Panc1 (cell line): ENCODE measurements around the gene GCN1. TPM values are rescaled to one million over a fixed set of nuclear protein-coding genes. Genes with fewer than 3 reads are reported as not detected.
A peak's percentile ranks its signal among the peaks of the same experiment; 100 is the strongest.

ENCODE experiments used
- ATAC-seq: fragments of 200-7000 bp; cut with Tn5 transposase; 2 replicates; pipeline ENCODE4 v1.9.1; 2020; ENCODE audit warnings: mild to moderate bottlenecking, moderate library complexity
- BruUV-seq: library from RNA; stranded (reverse); fragments of 400-500 nt; replicated peaks from 2 replicates; lab custom pipeline; 2021; lab: Mats Ljungman, UMichigan
- CTCF ChIA-PET: fragments of 300-600 bp; sonication (Branson Sonifier 250); formaldehyde crosslinking; loops from one replicate; lab custom pipeline; 2022; ENCODE audit warnings: antibody characterized with exemption; lab: Charles Lee
- POLR2A ChIA-PET: fragments of 300-600 bp; sonication (Branson Sonifier 250); formaldehyde crosslinking; loops from one replicate; lab custom pipeline; 2022; ENCODE audit warnings: antibody characterized with exemption; lab: Charles Lee
- DNase-seq: peaks from one replicate; pipeline ENCODE4 v3.0.0-alpha.2; 2010; ENCODE audit warnings: low read depth, low spot score
- H3K27ac ChIP-seq: 2 replicates; pipeline ENCODE4 v1.5.1; 2011; ENCODE audit warnings: mild to moderate bottlenecking, low read length, inconsistent platforms
- H3K27me3 ChIP-seq: fragments of 200-500 bp; sonication (Bioruptor generic); 2 replicates; pipeline ENCODE4 v1.6.0; 2014; ENCODE audit warnings: low read length, inconsistent platforms; ENCODE audit not compliant: control insufficient read depth, insufficient read depth
- H3K36me3 ChIP-seq: fragments of 200-500 bp; sonication (Bioruptor generic); 2 replicates; pipeline ENCODE4 v1.5.1; 2014; ENCODE audit warnings: inconsistent platforms, mild to moderate bottlenecking, low read length, moderate library complexity; ENCODE audit not compliant: control insufficient read depth, insufficient read depth
- H3K4me1 ChIP-seq: 2 replicates; pipeline ENCODE4 v1.5.1; 2011; ENCODE audit warnings: inconsistent platforms, mild to moderate bottlenecking, low read length, moderate library complexity; ENCODE audit not compliant: control insufficient read depth, insufficient read depth
- H3K4me3 ChIP-seq, 2 experiments: 2 replicates each; pipeline ENCODE4 v1.5.1; 2011 to 2012; ENCODE audit warnings: low read depth in 2 of 2, low read length in 2 of 2, mild to moderate bottlenecking in 2 of 2, inconsistent platforms in 1 of 2, moderate library complexity in 1 of 2
- H3K9me3 ChIP-seq: fragments of 200-500 bp; sonication (Bioruptor generic); 2 replicates; pipeline ENCODE4 v1.5.1; 2014; ENCODE audit warnings: low read depth, mild to moderate bottlenecking, inconsistent platforms, low read length, moderate library complexity; ENCODE audit not compliant: control insufficient read depth, insufficient read depth
- POLR2AphosphoS5 ChIP-seq: IDR thresholded peaks from 2 replicates; pipeline ENCODE4 v1.6.1; 2012; ENCODE audit warnings: mild to moderate bottlenecking, low read depth, low read length, moderate library complexity
- SIN3A ChIP-seq: IDR thresholded peaks from 2 replicates; pipeline ENCODE4 v1.6.1; 2012; ENCODE audit warnings: low read depth, mild to moderate bottlenecking, low read length, moderate library complexity, borderline replicate concordance; ENCODE audit not compliant: insufficient read depth
- TCF7L2 ChIP-seq: IDR thresholded peaks from 2 replicates; pipeline ENCODE4 v1.6.1; 2011; ENCODE audit warnings: mild to moderate bottlenecking, low read depth, low read length, inconsistent platforms
- in situ Hi-C: cut with HindIII; loops from 2 replicates; pipeline ENCODE4 v1.10.0; 2016; ENCODE audit warnings: low sequenced_read_pairs, low pct_unique_long_range_greater_than_20kb
- intact Hi-C: fragments of 100-400 bp; cut with micrococcal nuclease; formaldehyde crosslinking; loops from one replicate; pipeline ENCODE4 v1.10.0; 2022; ENCODE audit not compliant: unreplicated experiment
- total RNA-seq: library from RNA; stranded (reverse); gene quantifications from one replicate; pipeline ENCODE4 v1.2.1, GENCODE V29; 2021; ENCODE audit not compliant: unreplicated experiment
- TF ChIP-seq, protein P1 (sequence below): fragments of 450-650 bp; IDR thresholded peaks from 2 replicates; pipeline ENCODE4 v1.5.1; 2017; ENCODE audit warnings: mild to moderate bottlenecking
- TF ChIP-seq, protein P2 (sequence below), 2 experiments: IDR thresholded peaks; 2 replicates each; pipeline ENCODE4 v1.6.1; 2011 to 2012; ENCODE audit warnings: low read depth in 2 of 2, control low read depth in 1 of 2, low read length in 1 of 2, mild to moderate bottlenecking in 1 of 2, moderate library complexity in 1 of 2; ENCODE audit not compliant: insufficient read depth in 1 of 2

GCN1 gene
- total RNA-seq, 1 experiment from 2014 or later, result 175 TPM

DNA sequence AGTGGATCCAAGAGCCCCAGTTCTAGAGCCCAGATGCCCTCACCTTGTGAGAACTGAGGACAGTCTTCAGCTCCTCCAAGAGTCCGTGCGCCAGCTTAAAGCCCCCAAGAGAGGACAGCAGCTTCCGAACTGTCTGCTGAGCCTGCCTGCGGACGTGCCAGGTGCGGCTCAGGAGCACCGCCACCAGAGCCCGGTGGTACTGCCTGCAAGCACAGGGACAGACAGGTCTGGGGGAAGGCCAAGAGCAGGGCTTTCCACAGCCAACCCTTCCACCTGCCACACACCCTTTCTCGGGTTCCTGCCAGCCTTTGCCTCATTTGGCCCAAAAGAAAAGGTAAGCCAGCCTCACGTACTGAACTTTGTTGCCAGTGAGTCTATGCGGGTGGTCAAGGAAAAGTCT lies 30.2 kb downstream of the GCN1 start:
- H3K4me3 ChIP-seq, result no peak overlapping the region
- H3K27me3 ChIP-seq, result no peaks in the 10 kb centered on the region
- intact Hi-C loops (no loop called here), in situ Hi-C loops (no loop called here)
- DNase-seq, result no peak
- 0 out of 2 replicates have a peak, but pooled peaks have one; percentile 37 for ATAC-seq
- TF ChIP-seq, protein P1, sequence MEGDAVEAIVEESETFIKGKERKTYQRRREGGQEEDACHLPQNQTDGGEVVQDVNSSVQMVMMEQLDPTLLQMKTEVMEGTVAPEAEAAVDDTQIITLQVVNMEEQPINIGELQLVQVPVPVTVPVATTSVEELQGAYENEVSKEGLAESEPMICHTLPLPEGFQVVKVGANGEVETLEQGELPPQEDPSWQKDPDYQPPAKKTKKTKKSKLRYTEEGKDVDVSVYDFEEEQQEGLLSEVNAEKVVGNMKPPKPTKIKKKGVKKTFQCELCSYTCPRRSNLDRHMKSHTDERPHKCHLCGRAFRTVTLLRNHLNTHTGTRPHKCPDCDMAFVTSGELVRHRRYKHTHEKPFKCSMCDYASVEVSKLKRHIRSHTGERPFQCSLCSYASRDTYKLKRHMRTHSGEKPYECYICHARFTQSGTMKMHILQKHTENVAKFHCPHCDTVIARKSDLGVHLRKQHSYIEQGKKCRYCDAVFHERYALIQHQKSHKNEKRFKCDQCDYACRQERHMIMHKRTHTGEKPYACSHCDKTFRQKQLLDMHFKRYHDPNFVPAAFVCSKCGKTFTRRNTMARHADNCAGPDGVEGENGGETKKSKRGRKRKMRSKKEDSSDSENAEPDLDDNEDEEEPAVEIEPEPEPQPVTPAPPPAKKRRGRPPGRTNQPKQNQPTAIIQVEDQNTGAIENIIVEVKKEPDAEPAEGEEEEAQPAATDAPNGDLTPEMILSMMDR, result no peak
- no peak for TF ChIP-seq SIN3A
- TF ChIP-seq, protein P2, sequence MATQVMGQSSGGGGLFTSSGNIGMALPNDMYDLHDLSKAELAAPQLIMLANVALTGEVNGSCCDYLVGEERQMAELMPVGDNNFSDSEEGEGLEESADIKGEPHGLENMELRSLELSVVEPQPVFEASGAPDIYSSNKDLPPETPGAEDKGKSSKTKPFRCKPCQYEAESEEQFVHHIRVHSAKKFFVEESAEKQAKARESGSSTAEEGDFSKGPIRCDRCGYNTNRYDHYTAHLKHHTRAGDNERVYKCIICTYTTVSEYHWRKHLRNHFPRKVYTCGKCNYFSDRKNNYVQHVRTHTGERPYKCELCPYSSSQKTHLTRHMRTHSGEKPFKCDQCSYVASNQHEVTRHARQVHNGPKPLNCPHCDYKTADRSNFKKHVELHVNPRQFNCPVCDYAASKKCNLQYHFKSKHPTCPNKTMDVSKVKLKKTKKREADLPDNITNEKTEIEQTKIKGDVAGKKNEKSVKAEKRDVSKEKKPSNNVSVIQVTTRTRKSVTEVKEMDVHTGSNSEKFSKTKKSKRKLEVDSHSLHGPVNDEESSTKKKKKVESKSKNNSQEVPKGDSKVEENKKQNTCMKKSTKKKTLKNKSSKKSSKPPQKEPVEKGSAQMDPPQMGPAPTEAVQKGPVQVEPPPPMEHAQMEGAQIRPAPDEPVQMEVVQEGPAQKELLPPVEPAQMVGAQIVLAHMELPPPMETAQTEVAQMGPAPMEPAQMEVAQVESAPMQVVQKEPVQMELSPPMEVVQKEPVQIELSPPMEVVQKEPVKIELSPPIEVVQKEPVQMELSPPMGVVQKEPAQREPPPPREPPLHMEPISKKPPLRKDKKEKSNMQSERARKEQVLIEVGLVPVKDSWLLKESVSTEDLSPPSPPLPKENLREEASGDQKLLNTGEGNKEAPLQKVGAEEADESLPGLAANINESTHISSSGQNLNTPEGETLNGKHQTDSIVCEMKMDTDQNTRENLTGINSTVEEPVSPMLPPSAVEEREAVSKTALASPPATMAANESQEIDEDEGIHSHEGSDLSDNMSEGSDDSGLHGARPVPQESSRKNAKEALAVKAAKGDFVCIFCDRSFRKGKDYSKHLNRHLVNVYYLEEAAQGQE (IDR thresholded peaks at IDR 0.05; ENCODE audit: insufficient read depth in 1 of 2, low read depth in 2 of 2, low read length in 1 of 2), result no peak
- TF ChIP-seq POLR2AphosphoS5, result no peak
- no peak for TF ChIP-seq TCF7L2
- peaks cover 23% of the 10 kb centered on the region for H3K36me3 ChIP-seq
- H3K4me1 ChIP-seq, result no peaks in the 10 kb centered on the region
- ChIA-PET POLR2A (no interaction called here), CTCF (no interaction called here)
- no peak overlapping the region for H3K27ac ChIP-seq
- no peaks in the 10 kb centered on the region for H3K9me3 ChIP-seq
- BruUV-seq, result no TSS peak

DNA sequence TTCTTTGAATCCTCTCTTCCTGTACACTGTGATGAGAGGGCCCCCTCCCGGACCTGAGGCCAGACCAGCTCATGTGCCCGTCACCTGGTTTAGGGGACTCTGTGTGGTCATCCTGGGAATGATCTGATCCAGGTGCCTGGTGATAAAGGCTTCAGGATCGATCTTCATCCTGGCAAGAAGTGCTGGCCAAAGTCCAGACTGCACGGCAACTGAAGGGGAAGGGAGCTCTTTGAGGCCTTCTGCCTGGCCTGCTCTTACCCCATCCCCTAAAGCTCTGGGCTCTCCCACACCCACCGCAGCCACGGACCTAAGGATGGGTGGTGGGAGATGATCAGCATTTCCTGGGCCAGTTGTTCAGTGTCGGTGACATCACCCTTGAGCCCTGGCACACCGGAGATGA lies 31.8 kb downstream of the GCN1 start:
- intact Hi-C loops, result no loop called here
- ATAC-seq (no peak), DNase-seq (no peak)
- POLR2A ChIA-PET, result no interaction called here
- TF ChIP-seq, protein P2 (IDR thresholded peaks at IDR 0.05; ENCODE audit: insufficient read depth in 1 of 2, low read depth in 2 of 2, low read length in 1 of 2), result no peak
- TF ChIP-seq POLR2AphosphoS5, result no peak
- TF ChIP-seq SIN3A, result no peak
- no peak for TF ChIP-seq TCF7L2
- TF ChIP-seq, protein P1, result no peak
- in situ Hi-C loops, result no loop called here
- Histone ChIP-seq H3K27me3 (no peaks in the 10 kb centered on the region), H3K4me1 (no peaks in the 10 kb centered on the region), H3K36me3 (peaks cover 22% of the 10 kb centered on the region), H3K9me3 (no peaks in the 10 kb centered on the region), H3K4me3 (no peak overlapping the region), H3K27ac (no peak overlapping the region)
- no TSS peak for BruUV-seq
- CTCF ChIA-PET, result no interaction called here
